Measurements from ENCODE around the gene ZNF831. TPM values are rescaled to one million over a fixed set of nuclear protein-coding genes. Genes with fewer than 3 reads are reported as not detected.
A peak's percentile ranks its signal among the peaks of the same experiment; 100 is the strongest.

Gene ZNF831
- total and polyA plus RNA-seq, 9 donors, result 0.09 to 0.42 (median 0.18) TPM

DNA sequence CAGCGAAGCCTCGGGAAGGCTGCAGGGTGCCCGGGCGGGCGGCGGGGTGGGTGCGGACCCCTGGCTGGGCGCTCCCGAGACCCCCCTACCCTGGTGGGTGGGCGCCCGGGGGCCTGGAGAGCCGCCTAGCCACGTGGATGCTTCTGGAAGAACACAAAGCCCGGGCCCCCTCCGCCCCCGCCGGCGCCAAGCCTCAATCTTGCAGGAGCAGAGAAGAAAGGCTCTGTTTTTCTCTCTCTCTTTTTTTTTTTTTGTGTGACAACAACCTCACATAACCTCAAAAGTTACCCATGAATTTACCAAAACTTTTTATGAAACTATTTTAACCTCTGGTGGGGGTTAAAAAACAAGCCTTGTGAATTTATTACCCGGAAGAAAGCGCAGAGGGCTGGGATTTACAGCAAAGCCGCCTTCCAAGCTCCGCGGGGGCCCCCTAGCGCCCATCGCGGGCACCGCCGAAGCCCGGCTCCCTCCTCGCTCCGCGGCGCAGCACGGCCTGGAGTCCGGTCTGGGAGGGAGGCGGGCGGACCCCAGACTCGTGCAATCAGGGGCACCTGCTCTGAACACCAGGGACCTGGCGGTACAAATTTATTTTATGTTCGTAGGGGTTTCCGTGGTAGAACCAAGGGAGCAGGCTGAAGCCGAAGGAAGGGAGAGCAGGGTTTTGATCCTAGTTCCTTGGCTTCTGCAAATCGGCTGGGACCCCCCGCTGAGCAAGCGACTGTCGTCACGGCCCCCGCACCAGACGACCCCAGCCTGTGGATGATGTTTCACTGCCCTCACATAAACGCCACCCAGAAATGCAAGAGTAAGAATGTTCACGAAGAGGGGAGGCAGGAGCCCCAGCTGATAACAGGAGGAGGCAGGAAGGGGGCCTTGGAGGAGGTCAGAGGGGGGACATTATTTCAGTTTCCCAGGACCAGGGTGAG is 58.9 kb downstream of the ZNF831 start:
- under 1% methylated on average over 33 of the region's 51 CpGs for WGBS (ENCODE audit: insufficient coverage)
- Histone ChIP-seq H3K36me3 (ENCODE audit: control insufficient read depth, insufficient read depth, low read length) (no peaks in the 10 kb centered on the region), H3K27ac (ENCODE audit: low read length) (no peak overlapping the region), H3K4me3 (ENCODE audit: low read length) (peak overlapping the region; percentile 51), H3K4me1 (ENCODE audit: control insufficient read depth, insufficient read depth, low read length) (peaks cover 22% of the 10 kb centered on the region), H3K9me3 (replicated peaks; ENCODE audit: control insufficient read depth, low read depth, low read length) (no peaks in the 10 kb centered on the region), H3K27me3 (ENCODE audit: control insufficient read depth, insufficient read depth, low read length) (peaks cover 38% of the 10 kb centered on the region)
- DNase-seq, result peak; percentile 89

DNA sequence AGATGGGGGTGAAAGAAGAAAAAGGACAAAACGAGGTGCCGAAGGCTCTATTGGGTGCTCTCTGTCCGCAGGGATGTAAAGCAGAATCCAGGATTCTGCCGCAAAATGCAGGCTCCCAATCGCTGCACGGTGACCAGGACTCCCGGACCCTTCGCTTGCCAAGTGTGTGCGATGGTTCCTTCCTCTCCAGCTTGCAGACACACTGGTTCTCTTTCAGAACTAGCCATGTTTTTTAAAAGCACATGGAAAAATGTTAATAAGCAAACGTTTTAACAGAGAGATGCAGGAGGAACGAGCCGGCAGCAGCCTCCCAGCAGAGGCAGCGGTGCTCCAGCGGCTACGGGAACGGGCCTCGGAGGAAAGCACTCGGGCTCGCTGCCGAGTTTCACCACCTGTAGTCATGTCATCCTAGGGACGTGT is 59.6 kb downstream of the ZNF831 start:
- 16% methylated on average over 11 of the region's 21 CpGs for WGBS (ENCODE audit: insufficient coverage)
- H3K4me3 ChIP-seq (ENCODE audit: low read length), result no peak overlapping the region
- H3K36me3 ChIP-seq (ENCODE audit: control insufficient read depth, insufficient read depth, low read length), result no peaks in the 10 kb centered on the region
- DNase-seq, result peak; percentile 69
- H3K9me3 ChIP-seq (replicated peaks; ENCODE audit: control insufficient read depth, low read depth, low read length), result no peaks in the 10 kb centered on the region
- H3K4me1 ChIP-seq (ENCODE audit: control insufficient read depth, insufficient read depth, low read length), result peaks cover 22% of the 10 kb centered on the region
- peaks cover 34% of the 10 kb centered on the region for H3K27me3 ChIP-seq (ENCODE audit: control insufficient read depth, insufficient read depth, low read length)
- H3K27ac ChIP-seq (ENCODE audit: low read length), result no peak overlapping the region

GRCh38 chr20:59223750-59224149 is 60.1 kb downstream of the ZNF831 start:
- DNase-seq, result peak; percentile 13
- Histone ChIP-seq H3K4me1 (ENCODE audit: control insufficient read depth, insufficient read depth, low read length) (peaks cover 22% of the 10 kb centered on the region), H3K36me3 (ENCODE audit: control insufficient read depth, insufficient read depth, low read length) (no peaks in the 10 kb centered on the region), H3K9me3 (replicated peaks; ENCODE audit: control insufficient read depth, low read depth, low read length) (no peaks in the 10 kb centered on the region), H3K27me3 (ENCODE audit: control insufficient read depth, insufficient read depth, low read length) (peaks cover 32% of the 10 kb centered on the region), H3K27ac (ENCODE audit: low read length) (no peak overlapping the region), H3K4me3 (ENCODE audit: low read length) (no peak overlapping the region)
- WGBS (ENCODE audit: insufficient coverage), result 92% methylated on average over 4 of the region's 12 CpGs

- H3K36me3 ChIP-seq (ENCODE audit: control insufficient read depth, insufficient read depth, low read length), result no peaks in the 10 kb centered on the region
- no peaks in the 10 kb centered on the region for H3K9me3 ChIP-seq (replicated peaks; ENCODE audit: control insufficient read depth, low read depth, low read length)
- no peak overlapping the region for H3K4me3 ChIP-seq (ENCODE audit: low read length)
- 89% methylated on average over 8 of the region's 8 CpGs for WGBS (ENCODE audit: insufficient coverage)
- H3K27ac ChIP-seq (ENCODE audit: low read length), result no peak overlapping the region
- H3K27me3 ChIP-seq (ENCODE audit: control insufficient read depth, insufficient read depth, low read length), result peaks cover 31% of the 10 kb centered on the region
- H3K4me1 ChIP-seq (ENCODE audit: control insufficient read depth, insufficient read depth, low read length), result peaks cover 22% of the 10 kb centered on the region
- DNase-seq, result no peak
Observed at GRCh38 chr20:59224236-59224635, 60.6 kb downstream of the ZNF831 start.

- Histone ChIP-seq H3K27me3 (ENCODE audit: control insufficient read depth, insufficient read depth, low read length) (peaks cover 13% of the 10 kb centered on the region), H3K27ac (ENCODE audit: low read length) (no peak overlapping the region), H3K4me1 (ENCODE audit: control insufficient read depth, insufficient read depth, low read length) (no peaks in the 10 kb centered on the region), H3K9me3 (replicated peaks; ENCODE audit: control insufficient read depth, low read depth, low read length) (no peaks in the 10 kb centered on the region), H3K36me3 (ENCODE audit: control insufficient read depth, insufficient read depth, low read length) (no peaks in the 10 kb centered on the region), H3K4me3 (ENCODE audit: low read length) (no peak overlapping the region)
- WGBS (ENCODE audit: insufficient coverage), result no CpG with 5 or more reads among the region's 1 CpG
- DNase-seq, result no peak
Observed at GRCh38 chr20:59230385-59230784, 66.8 kb downstream of the ZNF831 start.

DNA sequence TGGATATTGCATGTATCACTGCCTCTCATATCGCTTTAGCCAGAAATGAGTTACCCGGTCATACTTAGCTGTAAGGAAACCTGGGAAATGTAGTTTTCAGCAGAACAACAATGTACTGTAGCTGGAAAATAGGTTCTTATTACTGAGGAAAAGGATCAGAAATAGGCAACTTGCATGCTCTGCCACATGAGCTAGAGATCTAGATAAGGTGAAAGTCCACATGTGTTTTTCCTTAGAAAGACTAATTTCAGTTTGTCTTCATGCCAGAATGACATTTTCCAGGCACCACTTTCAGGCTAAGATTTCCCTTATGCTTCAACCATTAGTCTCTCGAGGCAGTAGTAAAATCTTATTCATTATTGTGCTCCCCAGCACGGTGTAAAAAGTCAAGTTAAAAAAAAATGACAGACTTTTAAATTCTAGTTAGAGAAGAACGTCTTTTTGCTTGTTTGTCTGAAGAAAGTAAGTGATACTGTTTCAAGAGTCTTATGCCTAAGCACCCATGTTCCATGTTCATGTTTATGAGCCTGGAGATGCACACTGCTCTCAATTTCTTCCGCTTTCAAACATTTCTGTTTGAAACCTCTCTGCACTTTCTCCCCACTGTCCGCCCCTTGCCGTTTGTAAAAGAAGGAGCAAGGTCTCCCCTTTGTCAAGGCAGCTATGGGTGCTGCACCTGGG is 67.6 kb downstream of the ZNF831 start:
- 38% methylated on average over 2 of the region's 8 CpGs for WGBS (ENCODE audit: insufficient coverage)

GRCh38 chr20:59232618-59233017 is 69.0 kb downstream of the ZNF831 start:
- 37% methylated on average over 2 of the region's 3 CpGs for WGBS (ENCODE audit: insufficient coverage)
- DNase-seq, result no peak
- no peak overlapping the region for H3K4me3 ChIP-seq (ENCODE audit: low read length)
- H3K9me3 ChIP-seq (replicated peaks; ENCODE audit: control insufficient read depth, low read depth, low read length), result no peaks in the 10 kb centered on the region
- peaks cover 7% of the 10 kb centered on the region for H3K27me3 ChIP-seq (ENCODE audit: control insufficient read depth, insufficient read depth, low read length)
- H3K4me1 ChIP-seq (ENCODE audit: control insufficient read depth, insufficient read depth, low read length), result no peaks in the 10 kb centered on the region
- no peaks in the 10 kb centered on the region for H3K36me3 ChIP-seq (ENCODE audit: control insufficient read depth, insufficient read depth, low read length)
- H3K27ac ChIP-seq (ENCODE audit: low read length), result no peak overlapping the region

More for the DNA sequence above, 67.6 kb downstream of the ZNF831 start:
- Histone ChIP-seq H3K36me3 (ENCODE audit: control insufficient read depth, insufficient read depth, low read length) (no peaks in the 10 kb centered on the region), H3K9me3 (replicated peaks; ENCODE audit: control insufficient read depth, low read depth, low read length) (no peaks in the 10 kb centered on the region), H3K27me3 (ENCODE audit: control insufficient read depth, insufficient read depth, low read length) (peaks cover 7% of the 10 kb centered on the region), H3K4me3 (ENCODE audit: low read length) (no peak overlapping the region), H3K4me1 (ENCODE audit: control insufficient read depth, insufficient read depth, low read length) (no peaks in the 10 kb centered on the region), H3K27ac (ENCODE audit: low read length) (no peak overlapping the region)
- peak; percentile 32 for DNase-seq

- WGBS (ENCODE audit: insufficient coverage), result 74% methylated on average over 3 of the region's 5 CpGs
- Histone ChIP-seq H3K9me3 (replicated peaks; ENCODE audit: control insufficient read depth, low read depth, low read length) (no peaks in the 10 kb centered on the region), H3K27me3 (ENCODE audit: control insufficient read depth, insufficient read depth, low read length) (peaks cover 7% of the 10 kb centered on the region), H3K4me3 (ENCODE audit: low read length) (no peak overlapping the region), H3K27ac (ENCODE audit: low read length) (no peak overlapping the region), H3K36me3 (ENCODE audit: control insufficient read depth, insufficient read depth, low read length) (no peaks in the 10 kb centered on the region), H3K4me1 (ENCODE audit: control insufficient read depth, insufficient read depth, low read length) (no peaks in the 10 kb centered on the region)
- no peak for DNase-seq
Observed at GRCh38 chr20:59235226-59235625, 71.6 kb downstream of the ZNF831 start.

- H3K4me1 ChIP-seq (ENCODE audit: control insufficient read depth, insufficient read depth, low read length), result no peaks in the 10 kb centered on the region
- H3K9me3 ChIP-seq (replicated peaks; ENCODE audit: control insufficient read depth, low read depth, low read length), result no peaks in the 10 kb centered on the region
- H3K36me3 ChIP-seq (ENCODE audit: control insufficient read depth, insufficient read depth, low read length), result no peaks in the 10 kb centered on the region
- H3K27ac ChIP-seq (ENCODE audit: low read length), result no peak overlapping the region
- 50% methylated on average over 1 of the region's 4 CpGs for WGBS (ENCODE audit: insufficient coverage)
- H3K27me3 ChIP-seq (ENCODE audit: control insufficient read depth, insufficient read depth, low read length), result no peaks in the 10 kb centered on the region
- DNase-seq, result no peak
- no peak overlapping the region for H3K4me3 ChIP-seq (ENCODE audit: low read length)
Observed at GRCh38 chr20:59240006-59240405, 76.4 kb downstream of the ZNF831 start.

Measured in muscle of leg (tissue), 11 donors.